NCI-H187 (cell line): ENCODE results near the gene RPS6KA2.
"Not testable (repeated sequence)": the region's sequence is repeated elsewhere in the genome, so short reads cannot be mapped to it uniquely, and the experiment has no call there.

Experiments
- DNase-seq, 2 experiments: peaks; one replicate each; lab custom pipeline; 2025; lab: John Stamatoyannopoulos, UW

RPS6KA2 gene

GRCh38 chr6:166366921-166367320 is 260.1 kb downstream of the RPS6KA2 start:
- no peak for DNase-seq

- no peak for DNase-seq
These were observed 261.2 kb downstream of the RPS6KA2 start for GRCh38 chr6:166365806-166366205.

- no peak for DNase-seq
These were observed 261.8 kb downstream of the RPS6KA2 start for GRCh38 chr6:166365221-166365620.

GRCh38 chr6:166364456-166364855 is 262.6 kb downstream of the RPS6KA2 start:
- no peak for DNase-seq

GRCh38 chr6:166362427-166362826 is 264.6 kb downstream of the RPS6KA2 start:
- not testable (repeated sequence) for DNase-seq

GRCh38 chr6:166361077-166361429 is 266.0 kb downstream of the RPS6KA2 start:
- DNase-seq: no peak

- DNase-seq: no peak
These were observed 266.6 kb downstream of the RPS6KA2 start for GRCh38 chr6:166360243-166361076.
